ENCODE data around the gene TMEM52.

Gene TMEM52

GRCh38 chr1:1926886-1927660 is 8.0 kb upstream of the TMEM52 start:
- DNase-seq (ENCODE audit: low spot score), result no peak

GRCh38 chr1:1926346-1926811 is 7.3 kb upstream of the TMEM52 start:
- DNase-seq (ENCODE audit: low spot score), result no peak

- DNase-seq (ENCODE audit: low spot score), result no peak
These were observed 6.6 kb upstream of the TMEM52 start for GRCh38 chr1:1925437-1926345.

- DNase-seq (ENCODE audit: low spot score), result no peak
These were observed 5.8 kb upstream of the TMEM52 start for GRCh38 chr1:1924849-1925248.

GRCh38 chr1:1924386-1924785 is 5.3 kb upstream of the TMEM52 start:
- no peak for DNase-seq (ENCODE audit: low spot score)

GRCh38 chr1:1922956-1923833 is 4.1 kb upstream of the TMEM52 start:
- DNase-seq (ENCODE audit: low spot score), result no peak

- DNase-seq (ENCODE audit: low spot score), result no peak
These were observed 3.5 kb upstream of the TMEM52 start for GRCh38 chr1:1922702-1922955.

GRCh38 chr1:1921901-1922701 is 3.0 kb upstream of the TMEM52 start:
- no peak for DNase-seq (ENCODE audit: low spot score)

GRCh38 chr1:1921459-1921862 is 2.4 kb upstream of the TMEM52 start:
- DNase-seq (ENCODE audit: low spot score), result no peak

- no peak for DNase-seq (ENCODE audit: low spot score)
These were observed 1.8 kb upstream of the TMEM52 start for GRCh38 chr1:1920608-1921458.

GRCh38 chr1:1920057-1920607 is 1.1 kb upstream of the TMEM52 start:
- DNase-seq (ENCODE audit: low spot score), result no peak

GRCh38 chr1:1919304-1920056 is 401 bp upstream of the TMEM52 start:
- peak; percentile 96 for DNase-seq (ENCODE audit: low spot score)

GRCh38 chr1:1917995-1918900 is 831 bp downstream of the TMEM52 start:
- no peak for DNase-seq (ENCODE audit: low spot score)

- DNase-seq (ENCODE audit: low spot score), result no peak
These were observed 1.6 kb downstream of the TMEM52 start for GRCh38 chr1:1917304-1917976.

GRCh38 chr1:1916851-1917251 is 2.2 kb downstream of the TMEM52 start:
- DNase-seq (ENCODE audit: low spot score), result no peak

- DNase-seq (ENCODE audit: low spot score), result no peak
These were observed 2.9 kb downstream of the TMEM52 start for GRCh38 chr1:1915911-1916840.

Data from kidney tubule cell (primary cell).